ENCODE data around the gene TESPA1. TPM values are rescaled to one million over a fixed set of nuclear protein-coding genes. Genes with fewer than 3 reads are reported as not detected.

Gene TESPA1
- total and polyA plus RNA-seq, 9 of the 15 experiments (the other 6 are each of a cell fraction or from before 2014, with no cell fraction given), result 0.72 to 7.1 (median 2.4) TPM

GRCh38 chr12:54974279-54974678 lies 10.3 kb downstream of the TESPA1 start:
- ChIA-PET CTCF (ENCODE audit: low intra/inter-chr PET ratio) (interaction anchor here (0.6 kb wide), 1 partner anchor 812 kb away, joined by 5 read pairs; no protein-coding TSS in a partner anchor), POLR2A (no interaction called here)
- ATAC-seq (no peak), DNase-seq (ENCODE audit: extremely low read depth in 1 of 4, low spot score in 3 of 4) (no peak), FAIRE-seq (no peak)
- H3K4me1 ChIP-seq (replicated peaks in 1 of 2; ENCODE audit: control insufficient read depth in 2 of 2, insufficient read depth in 2 of 2, low read length in 2 of 2), result peaks cover 8 to 35% of the 10 kb centered on the region in 2 experiments; a peak in 4 of 5 replicates
- WGBS (ENCODE audit: insufficient coverage, low coverage, missing lambda C conversion rate), result 91% methylated on average over 10 of the region's 12 CpGs
- no peaks in the 10 kb centered on the region for H4K20me1 ChIP-seq (replicated peaks; ENCODE audit: control insufficient read depth, insufficient read depth, low read length)
- no peaks in the 10 kb centered on the region for H3K79me2 ChIP-seq (ENCODE audit: control insufficient read depth, insufficient read depth, low read length)
- H3K9me1 ChIP-seq (ENCODE audit: control insufficient read depth, insufficient read depth, low read length), result no peaks in the 10 kb centered on the region
- TF ChIP-seq REST (IDR thresholded peaks at IDR 0.05; ENCODE audit: borderline replicate concordance), result no peak
- no peak for TF ChIP-seq REST (CRISPR knock-in tag; IDR thresholded peaks at IDR 0.05; ENCODE audit: low read depth)
- TF ChIP-seq NR2F6 (CRISPR knock-in tag; IDR thresholded peaks at IDR 0.05), result no peak
- no peak for TF ChIP-seq CBFA2T3 (IDR thresholded peaks at IDR 0.05)
- no peak for TF ChIP-seq ELF2 (CRISPR knock-in tag; IDR thresholded peaks at IDR 0.05)
- no peak for TF ChIP-seq ILK (tag; IDR thresholded peaks at IDR 0.05; ENCODE audit: borderline replicate concordance, low read depth)
- TF ChIP-seq CAMTA2 (CRISPR knock-in tag; conservative IDR thresholded peaks at IDR 0.05), result no peak
- no peak for TF ChIP-seq ZNF174 (CRISPR knock-in tag; IDR thresholded peaks at IDR 0.05)
- TF ChIP-seq, protein P1, sequence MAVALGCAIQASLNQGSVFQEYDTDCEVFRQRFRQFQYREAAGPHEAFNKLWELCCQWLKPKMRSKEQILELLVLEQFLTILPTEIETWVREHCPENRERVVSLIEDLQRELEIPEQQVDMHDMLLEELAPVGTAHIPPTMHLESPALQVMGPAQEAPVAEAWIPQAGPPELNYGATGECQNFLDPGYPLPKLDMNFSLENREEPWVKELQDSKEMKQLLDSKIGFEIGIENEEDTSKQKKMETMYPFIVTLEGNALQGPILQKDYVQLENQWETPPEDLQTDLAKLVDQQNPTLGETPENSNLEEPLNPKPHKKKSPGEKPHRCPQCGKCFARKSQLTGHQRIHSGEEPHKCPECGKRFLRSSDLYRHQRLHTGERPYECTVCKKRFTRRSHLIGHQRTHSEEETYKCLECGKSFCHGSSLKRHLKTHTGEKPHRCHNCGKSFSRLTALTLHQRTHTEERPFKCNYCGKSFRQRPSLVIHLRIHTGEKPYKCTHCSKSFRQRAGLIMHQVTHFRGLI (CRISPR knock-in tag; IDR thresholded peaks at IDR 0.05), result no peak
- H3K27ac ChIP-seq (ENCODE audit: extremely low read depth, low read depth, low read length), result no peak overlapping the region
- H3K36me3 ChIP-seq (ENCODE audit: control insufficient read depth, insufficient read depth, low read length), result no peaks in the 10 kb centered on the region
- no peak overlapping the region for H3K4me3 ChIP-seq
- in situ Hi-C loops (cut with MboI) (no loop called here), intact Hi-C loops (cut with micrococcal nuclease) (no loop called here)
- no peak overlapping the region for H3K4me2 ChIP-seq (ENCODE audit: insufficient read depth, low read length)
- no peaks in the 10 kb centered on the region for H3K9me3 ChIP-seq (replicated peaks; ENCODE audit: control insufficient read depth, insufficient read depth, low read depth, low read length)
- 0 out of 4 replicates have a peak overlapping the region, but pooled peaks of 1 of the 2 experiments have one; percentile 13 for H3K9ac ChIP-seq (ENCODE audit: insufficient read depth in 1 of 2, low read depth in 2 of 2, low read length in 2 of 2)
- no TSS peak for BruUV-seq (replicated peaks)
- H2AFZ ChIP-seq (ENCODE audit: low read depth, low read length), result no peak overlapping the region
- no peaks in the 10 kb centered on the region for H3K27me3 ChIP-seq (ENCODE audit: control insufficient read depth in 2 of 2, insufficient read depth in 2 of 2, low read length in 2 of 2)
